Measurements from ENCODE around the gene TRAF3IP1. TPM values are rescaled to one million over a fixed set of nuclear protein-coding genes. Genes with fewer than 3 reads are reported as not detected.

Gene TRAF3IP1
- total RNA-seq, 4 donors from 2014 or later = 12.6 to 41.8 (median 27.6) TPM

GRCh38 chr2:238426568-238427434 lies 106.5 kb downstream of the TRAF3IP1 start, which contains the start of gene ASB1:
Gene ASB1, plus strand, starts transcription at chr2:238426927. Its CDS starts 144 bp downstream, at chr2:238427071.
- intact Hi-C loops (cut with DNase I; ENCODE audit: low total_unique reads) = no loop called here
- H3K9me3 ChIP-seq = peaks cover 0 to 5% of the 10 kb centered on the region in 2 donors
- DNase-seq = peak; percentile 70 to 74
- peak within 1 kb of the TSS; percentile 80 to 92 for H3K27ac ChIP-seq
- no peaks in the 10 kb centered on the region for H3K27me3 ChIP-seq
- no peaks in the 10 kb centered on the region for H3K36me3 ChIP-seq
- H3K4me3 ChIP-seq = peak within 1 kb of the TSS; percentile 53 to 61
- TF ChIP-seq, protein P1, sequence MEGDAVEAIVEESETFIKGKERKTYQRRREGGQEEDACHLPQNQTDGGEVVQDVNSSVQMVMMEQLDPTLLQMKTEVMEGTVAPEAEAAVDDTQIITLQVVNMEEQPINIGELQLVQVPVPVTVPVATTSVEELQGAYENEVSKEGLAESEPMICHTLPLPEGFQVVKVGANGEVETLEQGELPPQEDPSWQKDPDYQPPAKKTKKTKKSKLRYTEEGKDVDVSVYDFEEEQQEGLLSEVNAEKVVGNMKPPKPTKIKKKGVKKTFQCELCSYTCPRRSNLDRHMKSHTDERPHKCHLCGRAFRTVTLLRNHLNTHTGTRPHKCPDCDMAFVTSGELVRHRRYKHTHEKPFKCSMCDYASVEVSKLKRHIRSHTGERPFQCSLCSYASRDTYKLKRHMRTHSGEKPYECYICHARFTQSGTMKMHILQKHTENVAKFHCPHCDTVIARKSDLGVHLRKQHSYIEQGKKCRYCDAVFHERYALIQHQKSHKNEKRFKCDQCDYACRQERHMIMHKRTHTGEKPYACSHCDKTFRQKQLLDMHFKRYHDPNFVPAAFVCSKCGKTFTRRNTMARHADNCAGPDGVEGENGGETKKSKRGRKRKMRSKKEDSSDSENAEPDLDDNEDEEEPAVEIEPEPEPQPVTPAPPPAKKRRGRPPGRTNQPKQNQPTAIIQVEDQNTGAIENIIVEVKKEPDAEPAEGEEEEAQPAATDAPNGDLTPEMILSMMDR (IDR thresholded peaks at IDR 0.05) = no peak
- TF ChIP-seq POLR2A (IDR thresholded peaks at IDR 0.05) = peak in 1 of 2 donors; percentile 58
- peaks cover 0 to 4% of the 10 kb centered on the region in 2 donors for H3K4me1 ChIP-seq

- no peaks in the 10 kb centered on the region for H3K27me3 ChIP-seq
- TF ChIP-seq POLR2A (IDR thresholded peaks at IDR 0.05) = no peak
- peaks cover 0 to 4% of the 10 kb centered on the region in 2 donors for H3K4me1 ChIP-seq
- intact Hi-C loops (cut with DNase I; ENCODE audit: low total_unique reads) = no loop called here
- peak overlapping the region; percentile 80 to 92 for H3K27ac ChIP-seq
- H3K36me3 ChIP-seq = no peaks in the 10 kb centered on the region
- no peak for DNase-seq
- peaks cover 0 to 5% of the 10 kb centered on the region in 2 donors for H3K9me3 ChIP-seq
- peak overlapping the region; percentile 53 to 61 for H3K4me3 ChIP-seq
These were observed 107.3 kb downstream of the TRAF3IP1 start for GRCh38 chr2:238427435-238428162.

GRCh38 chr2:238428866-238429265 lies 108.5 kb downstream of the TRAF3IP1 start:
- no peak overlapping the region for H3K27ac ChIP-seq
- no peak for DNase-seq
- TF ChIP-seq, protein P1 (IDR thresholded peaks at IDR 0.05) = no peak
- no peak for TF ChIP-seq POLR2A (IDR thresholded peaks at IDR 0.05)
- H3K4me3 ChIP-seq = no peak overlapping the region
- H3K27me3 ChIP-seq = no peaks in the 10 kb centered on the region
- no peaks in the 10 kb centered on the region for H3K36me3 ChIP-seq
- intact Hi-C loops (cut with DNase I; ENCODE audit: low total_unique reads) = no loop called here
- peaks cover 0 to 5% of the 10 kb centered on the region in 2 donors for H3K9me3 ChIP-seq
- peaks cover 0 to 4% of the 10 kb centered on the region in 2 donors for H3K4me1 ChIP-seq

DNA sequence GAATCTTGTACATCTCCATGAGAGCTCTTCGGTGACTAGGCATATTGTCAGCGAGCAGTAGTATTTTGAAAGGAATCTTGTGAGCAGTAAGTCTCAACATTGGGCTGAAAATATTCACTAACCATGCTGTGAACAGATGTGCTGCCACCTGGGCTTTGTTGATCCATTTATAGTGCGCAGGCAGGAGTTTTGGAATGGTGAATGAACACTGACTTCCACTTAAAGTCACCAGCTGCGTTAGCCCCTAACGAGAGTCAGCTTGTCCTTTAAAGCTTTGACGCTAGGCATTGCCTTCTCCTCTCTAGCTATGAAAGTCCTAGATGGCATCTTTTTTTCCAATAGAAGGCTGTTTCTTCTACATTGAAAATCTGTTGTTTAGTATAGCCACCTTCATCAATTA lies 110.5 kb downstream of the TRAF3IP1 start:
- no peak overlapping the region for H3K4me3 ChIP-seq
- intact Hi-C loops (cut with DNase I; ENCODE audit: low total_unique reads) = no loop called here
- TF ChIP-seq POLR2A (IDR thresholded peaks at IDR 0.05) = no peak
- TF ChIP-seq, protein P1 (IDR thresholded peaks at IDR 0.05) = no peak
- no peak overlapping the region for H3K27ac ChIP-seq
- H3K27me3 ChIP-seq = no peaks in the 10 kb centered on the region
- H3K4me1 ChIP-seq = peaks cover 0 to 3% of the 10 kb centered on the region in 2 donors
- no peaks in the 10 kb centered on the region for H3K36me3 ChIP-seq
- no peak for DNase-seq
- peaks cover 0 to 5% of the 10 kb centered on the region in 2 donors for H3K9me3 ChIP-seq

GRCh38 chr2:238431456-238431855 lies 111.1 kb downstream of the TRAF3IP1 start:
- no peak for TF ChIP-seq POLR2A (IDR thresholded peaks at IDR 0.05)
- TF ChIP-seq, protein P1 (IDR thresholded peaks at IDR 0.05) = no peak
- no peaks in the 10 kb centered on the region for H3K4me1 ChIP-seq
- H3K36me3 ChIP-seq = no peaks in the 10 kb centered on the region
- no peaks in the 10 kb centered on the region for H3K27me3 ChIP-seq
- DNase-seq = no peak
- intact Hi-C loops (cut with DNase I; ENCODE audit: low total_unique reads) = no loop called here
- peaks cover 0 to 5% of the 10 kb centered on the region in 2 donors for H3K9me3 ChIP-seq
- no peak overlapping the region for H3K4me3 ChIP-seq
- no peak overlapping the region for H3K27ac ChIP-seq

Measured in uterus (tissue), 4 donors.